Measurements from ENCODE around the gene CCDC167. TPM values are rescaled to one million over a fixed set of nuclear protein-coding genes. Genes with fewer than 3 reads are reported as not detected.

Gene CCDC167
- total RNA-seq, 1 donor from 2014 or later = 29.7 TPM

- no peak for TF ChIP-seq CTCF (IDR thresholded peaks at IDR 0.05; ENCODE audit: insufficient read depth, low read length, severe bottlenecking)
- no peak for FAIRE-seq
- Histone ChIP-seq H3K4me3 (ENCODE audit: low read depth, low read length) (no peak overlapping the region), H3K36me3 (ENCODE audit: control insufficient read depth, insufficient read depth, low read length) (no peaks in the 10 kb centered on the region), H3K27me3 (ENCODE audit: control insufficient read depth, insufficient read depth, low read length) (peaks cover 4% of the 10 kb centered on the region)
- no peak for DNase-seq (ENCODE audit: low read depth)
Measured at GRCh38 chr6:37513576-37513975, 13.9 kb upstream of the CCDC167 start.

- H3K27me3 ChIP-seq (ENCODE audit: control insufficient read depth, insufficient read depth, low read length) = peaks cover 4% of the 10 kb centered on the region
- TF ChIP-seq CTCF (IDR thresholded peaks at IDR 0.05; ENCODE audit: insufficient read depth, low read length, severe bottlenecking) = no peak
- DNase-seq (ENCODE audit: low read depth) (no peak), FAIRE-seq (no peak)
- no peaks in the 10 kb centered on the region for H3K36me3 ChIP-seq (ENCODE audit: control insufficient read depth, insufficient read depth, low read length)
- H3K4me3 ChIP-seq (ENCODE audit: low read depth, low read length) = no peak overlapping the region
Measured at GRCh38 chr6:37513155-37513554, 13.5 kb upstream of the CCDC167 start.

GRCh38 chr6:37512400-37513011 lies 12.8 kb upstream of the CCDC167 start:
- no peak for TF ChIP-seq CTCF (IDR thresholded peaks at IDR 0.05; ENCODE audit: insufficient read depth, low read length, severe bottlenecking)
- Histone ChIP-seq H3K27me3 (ENCODE audit: control insufficient read depth, insufficient read depth, low read length) (peaks cover 4% of the 10 kb centered on the region), H3K36me3 (ENCODE audit: control insufficient read depth, insufficient read depth, low read length) (no peaks in the 10 kb centered on the region), H3K4me3 (ENCODE audit: low read depth, low read length) (no peak overlapping the region)
- FAIRE-seq (no peak), DNase-seq (ENCODE audit: low read depth) (no peak)

- Histone ChIP-seq H3K36me3 (ENCODE audit: control insufficient read depth, insufficient read depth, low read length) (no peaks in the 10 kb centered on the region), H3K27me3 (ENCODE audit: control insufficient read depth, insufficient read depth, low read length) (peaks cover 4% of the 10 kb centered on the region), H3K4me3 (ENCODE audit: low read depth, low read length) (no peak overlapping the region)
- no peak for TF ChIP-seq CTCF (IDR thresholded peaks at IDR 0.05; ENCODE audit: insufficient read depth, low read length, severe bottlenecking)
- FAIRE-seq = no peak
- no peak for DNase-seq (ENCODE audit: low read depth)
Measured at GRCh38 chr6:37511910-37512399, 12.3 kb upstream of the CCDC167 start.

GRCh38 chr6:37511201-37511600 lies 11.5 kb upstream of the CCDC167 start:
- H3K27me3 ChIP-seq (ENCODE audit: control insufficient read depth, insufficient read depth, low read length) = peaks cover 4% of the 10 kb centered on the region
- DNase-seq (ENCODE audit: low read depth) (no peak), FAIRE-seq (no peak)
- no peaks in the 10 kb centered on the region for H3K36me3 ChIP-seq (ENCODE audit: control insufficient read depth, insufficient read depth, low read length)
- H3K4me3 ChIP-seq (ENCODE audit: low read depth, low read length) = no peak overlapping the region
- no peak for TF ChIP-seq CTCF (IDR thresholded peaks at IDR 0.05; ENCODE audit: insufficient read depth, low read length, severe bottlenecking)

All from bronchial epithelial cell (primary cell).